Tibial nerve (tissue), 4 donors: ENCODE data around the gene CDK5RAP3. TPM values are rescaled to one million over a fixed set of nuclear protein-coding genes. Genes with fewer than 3 reads are reported as not detected.

Source experiments
- DNase-seq, 2 donors: peaks; one replicate each; pipeline ENCODE4 v3.0.0-alpha.2; 2019; ENCODE audit warnings: low spot score in 2 of 2
- H3K27ac ChIP-seq, 4 donors: fragments of 200-600 bp; sonication (generic) in 3 of 4; one replicate each; pipeline ENCODE4 v1.5.1; 2017 to 2019; ENCODE audit warnings: mild to moderate bottlenecking in 1 of 4
- H3K27me3 ChIP-seq, 2 donors: fragments of 200-600 bp; sonication (generic) in 1 of 2; one replicate each; pipeline versions ENCODE4 v1.5.1 to v1.6.0; 2017 to 2019
- H3K36me3 ChIP-seq, 3 donors: fragments of 200-600 bp; sonication (generic); one replicate each; pipeline ENCODE4 v1.5.1; 2018 to 2019
- H3K4me1 ChIP-seq, 4 donors: fragments of 200-600 bp; sonication (generic) in 3 of 4; one replicate each; pipeline ENCODE4 v1.5.1; 2017 to 2019
- H3K4me3 ChIP-seq, 4 donors: fragments of 200-600 bp; sonication (generic) in 3 of 4; one replicate each; pipeline ENCODE4 v1.5.1; 2017 to 2019; ENCODE audit warnings: mild to moderate bottlenecking in 1 of 4, moderate library complexity in 1 of 4
- H3K9me3 ChIP-seq, 4 donors: fragments of 200-600 bp; sonication (generic) in 3 of 4; one replicate each; pipeline ENCODE4 v1.5.1; 2017 to 2019
- EP300 ChIP-seq, 2 donors: sonication (generic); formaldehyde crosslinking; IDR thresholded peaks; one replicate each; pipeline ENCODE4 v1.6.1; 2017; ENCODE audit warnings: antibody characterized with exemption in 2 of 2, mild to moderate bottlenecking in 1 of 2
- POLR2A ChIP-seq, 2 donors: fragments of 450-650 bp; IDR thresholded peaks; one replicate each; pipeline ENCODE4 v1.6.1; 2017; ENCODE audit warnings: antibody characterized with exemption in 2 of 2, mild to moderate bottlenecking in 2 of 2, moderate library complexity in 2 of 2
- WGBS, 2 donors: methylation state at CpG; one replicate each; pipeline ENCODE4 v1.1.5; 2018; 5-methylcytosine and 5-hydroxymethylcytosine counted together
- total RNA-seq, 4 donors: library from RNA; depleted of rRNA; stranded (reverse); fragments of >200 nt; gene quantifications; one replicate each; pipeline ENCODE4 v1.1.0, GENCODE V29; 2016
- TF ChIP-seq, protein P1 (sequence below), 5 experiments: fragments of 200-600 bp in 3 of 5; fragments of 450-650 bp in 2 of 5; sonication (generic) in 3 of 5; IDR thresholded peaks; one replicate each; pipeline ENCODE4 v1.5.1; 2016 to 2019; ENCODE audit warnings: antibody characterized with exemption in 5 of 5, mild to moderate bottlenecking in 3 of 5, moderate library complexity in 2 of 5

Gene CDK5RAP3
- total RNA-seq, result 100 to 1,000 TPM; 163 to 310 (median 200) TPM

GRCh38 chr17:47970725-47971499, at the start of gene CDK5RAP3:
Gene CDK5RAP3, plus strand, starts transcription at chr17:47971113. Its CDS starts 34 bp downstream, at chr17:47971147.
- H3K4me1 ChIP-seq, result peaks cover 0 to 43% (median 10%) of the 10 kb centered on the region in 4 donors
- TF ChIP-seq EP300 (IDR thresholded peaks at IDR 0.05) (peak; percentile 80 to 91), POLR2A (IDR thresholded peaks at IDR 0.05) (peak; percentile 48 to 83)
- TF ChIP-seq, protein P1, sequence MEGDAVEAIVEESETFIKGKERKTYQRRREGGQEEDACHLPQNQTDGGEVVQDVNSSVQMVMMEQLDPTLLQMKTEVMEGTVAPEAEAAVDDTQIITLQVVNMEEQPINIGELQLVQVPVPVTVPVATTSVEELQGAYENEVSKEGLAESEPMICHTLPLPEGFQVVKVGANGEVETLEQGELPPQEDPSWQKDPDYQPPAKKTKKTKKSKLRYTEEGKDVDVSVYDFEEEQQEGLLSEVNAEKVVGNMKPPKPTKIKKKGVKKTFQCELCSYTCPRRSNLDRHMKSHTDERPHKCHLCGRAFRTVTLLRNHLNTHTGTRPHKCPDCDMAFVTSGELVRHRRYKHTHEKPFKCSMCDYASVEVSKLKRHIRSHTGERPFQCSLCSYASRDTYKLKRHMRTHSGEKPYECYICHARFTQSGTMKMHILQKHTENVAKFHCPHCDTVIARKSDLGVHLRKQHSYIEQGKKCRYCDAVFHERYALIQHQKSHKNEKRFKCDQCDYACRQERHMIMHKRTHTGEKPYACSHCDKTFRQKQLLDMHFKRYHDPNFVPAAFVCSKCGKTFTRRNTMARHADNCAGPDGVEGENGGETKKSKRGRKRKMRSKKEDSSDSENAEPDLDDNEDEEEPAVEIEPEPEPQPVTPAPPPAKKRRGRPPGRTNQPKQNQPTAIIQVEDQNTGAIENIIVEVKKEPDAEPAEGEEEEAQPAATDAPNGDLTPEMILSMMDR (IDR thresholded peaks at IDR 0.05), result peak; percentile 93 to 99 (median 98)
- WGBS, 2 donors, result 0 to 1% methylated on average over 31 to 47 of the region's 62 CpGs
- DNase-seq, result peak; percentile 100
- H3K9me3 ChIP-seq, result no peaks in the 10 kb centered on the region
- H3K27ac ChIP-seq, result peak within 1 kb of the TSS; percentile 70 to 95 (median 86)
- H3K4me3 ChIP-seq, result peak within 1 kb of the TSS; percentile 65 to 100 (median 84)
- H3K36me3 ChIP-seq, result peaks cover 0 to 27% (median 9%) of the 10 kb centered on the region in 3 donors
- H3K27me3 ChIP-seq, result no peaks in the 10 kb centered on the region

DNA sequence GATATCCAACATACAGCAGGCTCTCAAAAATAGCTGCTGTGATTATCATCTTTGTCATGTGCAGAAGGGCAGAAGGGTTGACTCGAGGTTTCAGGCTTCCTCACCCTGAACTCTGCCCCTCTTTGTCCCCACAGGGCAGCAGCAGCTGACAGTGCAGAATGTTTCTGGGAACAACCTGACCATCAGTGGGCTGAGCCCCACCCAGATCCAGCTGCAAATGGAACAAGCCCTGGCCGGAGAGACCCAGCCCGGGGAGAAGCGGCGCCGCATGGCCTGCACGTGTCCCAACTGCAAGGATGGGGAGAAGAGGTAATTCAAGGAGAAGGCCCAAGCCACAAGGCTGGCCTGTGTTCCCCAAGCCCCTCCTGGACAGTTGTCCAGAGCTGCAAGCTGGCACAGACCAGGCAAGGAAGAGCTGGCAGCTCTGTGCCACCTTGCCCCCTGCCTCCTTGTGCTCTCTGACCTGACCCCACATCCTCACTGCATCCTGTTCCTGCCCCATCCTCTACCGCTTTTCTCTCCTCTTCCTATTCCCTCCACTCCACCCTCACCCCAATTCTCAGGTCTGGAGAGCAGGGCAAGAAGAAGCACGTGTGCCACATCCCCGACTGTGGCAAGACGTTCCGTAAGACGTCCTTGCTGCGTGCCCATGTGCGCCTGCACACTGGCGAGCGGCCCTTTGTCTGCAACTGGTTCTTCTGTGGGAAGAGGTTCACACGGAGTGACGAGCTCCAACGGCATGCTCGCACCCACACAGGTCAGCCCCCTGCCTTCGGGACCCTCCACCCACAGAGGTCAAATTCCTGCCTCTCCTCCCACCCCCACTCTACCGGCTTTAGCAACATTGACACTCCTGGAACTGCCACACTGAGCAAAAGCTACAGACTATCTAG, 45.9 kb upstream of the CDK5RAP3 start:
- peaks cover 0 to 89% (median 20%) of the 10 kb centered on the region in 3 donors for H3K36me3 ChIP-seq
- WGBS, 2 donors, result 62 to 66% methylated on average over 23 of the region's 23 CpGs
- TF ChIP-seq EP300 (IDR thresholded peaks at IDR 0.05) (peak in 1 of 2 donors; percentile 18), POLR2A (IDR thresholded peaks at IDR 0.05) (no peak)
- TF ChIP-seq, protein P1 (IDR thresholded peaks at IDR 0.05), result no peak

GRCh38 chr17:47925678-47925988, 45.3 kb upstream of the CDK5RAP3 start:
- no peak overlapping the region for H3K4me3 ChIP-seq
- no peaks in the 10 kb centered on the region for H3K9me3 ChIP-seq
- DNase-seq, result no peak
- H3K36me3 ChIP-seq, result peaks cover 0 to 92% (median 20%) of the 10 kb centered on the region in 3 donors
- WGBS, 2 donors, result 70 to 78% methylated on average over 3 of the region's 3 CpGs
- H3K4me1 ChIP-seq, result peaks cover 0 to 32% (median 0%) of the 10 kb centered on the region in 4 donors
- no peaks in the 10 kb centered on the region for H3K27me3 ChIP-seq
- TF ChIP-seq EP300 (IDR thresholded peaks at IDR 0.05), result no peak
- TF ChIP-seq, protein P1 (IDR thresholded peaks at IDR 0.05), result no peak
- no peak for TF ChIP-seq POLR2A (IDR thresholded peaks at IDR 0.05)
- H3K27ac ChIP-seq, result peak overlapping the region in 1 of 4 donors; percentile 73

More for the DNA sequence above, 45.9 kb upstream of the CDK5RAP3 start:
- peak overlapping the region in 2 of 4 donors; percentile 60 to 73 for H3K27ac ChIP-seq
- H3K4me1 ChIP-seq, result peaks cover 0 to 30% (median 0%) of the 10 kb centered on the region in 4 donors
- no peaks in the 10 kb centered on the region for H3K9me3 ChIP-seq
- DNase-seq, result peak in 1 of 2 donors; percentile 30
- H3K4me3 ChIP-seq, result no peak overlapping the region
- H3K27me3 ChIP-seq, result no peaks in the 10 kb centered on the region

- no peak for DNase-seq
- WGBS, 2 donors, result 90% methylated on average over 20 of the region's 20 CpGs
- Histone ChIP-seq H3K9me3 (no peaks in the 10 kb centered on the region), H3K36me3 (peaks cover 0 to 86% (median 19%) of the 10 kb centered on the region in 3 donors), H3K4me3 (no peak overlapping the region), H3K4me1 (peaks cover 0 to 40% (median 0%) of the 10 kb centered on the region in 4 donors), H3K27me3 (no peaks in the 10 kb centered on the region), H3K27ac (peak overlapping the region in 1 of 4 donors; percentile 63)
- TF ChIP-seq POLR2A (IDR thresholded peaks at IDR 0.05) (no peak), EP300 (IDR thresholded peaks at IDR 0.05) (no peak)
- TF ChIP-seq, protein P1 (IDR thresholded peaks at IDR 0.05), result no peak
These were observed 43.0 kb upstream of the CDK5RAP3 start for GRCh38 chr17:47927821-47928400.
